GM12878 (cell line): Measurements from ENCODE around the gene BICC1.

Experiments
- CTCF ChIP-seq, 3 experiments: IDR thresholded peaks in 2 of 3; conservative IDR thresholded peaks in 1 of 3; 2 replicates each; pipeline ENCODE4 v1.5.1; 2011; ENCODE audit warnings: low read depth in 3 of 3, low read length in 3 of 3, mild to moderate bottlenecking in 3 of 3, control low read depth in 2 of 3, moderate library complexity in 2 of 3, inconsistent platforms in 1 of 3, mixed read lengths in 1 of 3; ENCODE audit not compliant: control insufficient read depth in 2 of 3, insufficient read depth in 1 of 3; ENCODE audit errors: extremely low read depth in 1 of 3
- EP300 ChIP-seq, 2 experiments: fragments of 150-350 bp in 1 of 2; IDR thresholded peaks; 2 replicates each; pipeline ENCODE4 v1.6.1; 2011 to 2012; ENCODE audit warnings: low read depth in 2 of 2, low read length in 2 of 2, borderline replicate concordance in 1 of 2, improper control_type of control experiment in 1 of 2, inconsistent platforms in 1 of 2; ENCODE audit not compliant: control insufficient read depth in 1 of 2
- SMC3 ChIP-seq: IDR thresholded peaks from 2 replicates; pipeline ENCODE4 v1.6.1; 2011; ENCODE audit warnings: low read length, improper control_type of control experiment, borderline replicate concordance
- TF ChIP-seq, protein P1 (sequence below): IDR thresholded peaks from 2 replicates; pipeline ENCODE4 v1.6.1; 2011; ENCODE audit warnings: borderline replicate concordance, low read depth, mild to moderate bottlenecking, moderate library complexity, low read length; ENCODE audit not compliant: insufficient read depth, poor library complexity, severe bottlenecking

DNA sequence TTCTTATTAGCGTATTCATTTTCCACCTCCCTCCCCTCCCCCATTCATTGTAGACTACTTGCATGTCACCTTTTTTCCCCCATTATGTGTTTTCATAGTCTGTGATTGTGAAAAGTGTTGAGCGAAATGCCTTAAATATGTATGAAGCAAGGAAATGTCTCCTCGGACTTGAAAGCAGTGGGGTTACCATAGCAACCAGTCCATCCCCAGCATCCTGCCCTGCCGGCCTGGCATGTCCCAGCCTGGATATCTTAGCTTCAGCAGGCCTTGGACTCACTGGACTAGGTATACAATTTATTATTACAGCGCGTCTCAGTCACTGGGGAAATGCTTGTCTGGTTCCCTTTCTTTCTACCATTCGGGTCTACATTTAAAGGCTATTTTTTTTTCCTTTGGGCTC is 283.6 kb downstream of the BICC1 start:
- TF ChIP-seq EP300 (IDR thresholded peaks at IDR 0.05; ENCODE audit: borderline replicate concordance in 1 of 2, control insufficient read depth in 1 of 2, low read depth in 2 of 2, low read length in 2 of 2) (no peak), CTCF (IDR thresholded peaks at IDR 0.05 in 2 of 3, conservative IDR thresholded peaks at IDR 0.05 in 1 of 3; ENCODE audit: control insufficient read depth in 2 of 3, extremely low read depth in 1 of 3, insufficient read depth in 1 of 3, low read depth in 3 of 3, low read length in 3 of 3) (no peak), SMC3 (no peak)
- TF ChIP-seq, protein P1, sequence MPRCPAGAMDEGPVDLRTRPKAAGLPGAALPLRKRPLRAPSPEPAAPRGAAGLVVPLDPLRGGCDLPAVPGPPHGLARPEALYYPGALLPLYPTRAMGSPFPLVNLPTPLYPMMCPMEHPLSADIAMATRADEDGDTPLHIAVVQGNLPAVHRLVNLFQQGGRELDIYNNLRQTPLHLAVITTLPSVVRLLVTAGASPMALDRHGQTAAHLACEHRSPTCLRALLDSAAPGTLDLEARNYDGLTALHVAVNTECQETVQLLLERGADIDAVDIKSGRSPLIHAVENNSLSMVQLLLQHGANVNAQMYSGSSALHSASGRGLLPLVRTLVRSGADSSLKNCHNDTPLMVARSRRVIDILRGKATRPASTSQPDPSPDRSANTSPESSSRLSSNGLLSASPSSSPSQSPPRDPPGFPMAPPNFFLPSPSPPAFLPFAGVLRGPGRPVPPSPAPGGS, result no peak
